Anterior cingulate cortex (tissue), 58 donors: Measurements from ENCODE around the gene SCCPDH.
"Not testable (repeated sequence)": the region's sequence is repeated elsewhere in the genome, so short reads cannot be mapped to it uniquely, and the experiment has no call there.

Source experiments
- DNase-seq, 58 donors: peaks; one replicate each; lab custom pipeline; 2025; lab: John Stamatoyannopoulos, UW

The SCCPDH gene

GRCh38 chr1:246703581-246703980 is 20.6 kb upstream of the SCCPDH start:
- DNase-seq: no peak

- no peak for DNase-seq
These were observed 18.8 kb upstream of the SCCPDH start for GRCh38 chr1:246705368-246705767.

- no peak for DNase-seq
These were observed 16.0 kb upstream of the SCCPDH start for GRCh38 chr1:246708166-246708565.

GRCh38 chr1:246709196-246709595 is 15.0 kb upstream of the SCCPDH start:
- no peak for DNase-seq

- DNase-seq: no peak
These were observed 14.4 kb upstream of the SCCPDH start for GRCh38 chr1:246709835-246710234.

- no peak for DNase-seq
These were observed 12.6 kb upstream of the SCCPDH start for GRCh38 chr1:246711548-246712003.

- not testable (repeated sequence) for DNase-seq
These were observed 11.8 kb upstream of the SCCPDH start for GRCh38 chr1:246712428-246712827.

GRCh38 chr1:246719361-246719760 is 4.8 kb upstream of the SCCPDH start:
- DNase-seq: not testable (repeated sequence)

- not testable (repeated sequence) for DNase-seq
These were observed 3.4 kb upstream of the SCCPDH start for GRCh38 chr1:246720814-246721213.

GRCh38 chr1:246722720-246723119 is 1.5 kb upstream of the SCCPDH start:
- no peak for DNase-seq

GRCh38 chr1:246724731-246725095 is 504 bp downstream of the SCCPDH start:
- peak in 18 of 58 donors; percentile 5 to 56 (median 30) for DNase-seq

GRCh38 chr1:246725191-246725590 is 982 bp downstream of the SCCPDH start:
- DNase-seq: peak in 1 of 58 donors; percentile 1

- DNase-seq: peak in 2 of 58 donors; percentile 1
These were observed 2.1 kb downstream of the SCCPDH start for GRCh38 chr1:246726255-246726679.

GRCh38 chr1:246726881-246727280 is 2.7 kb downstream of the SCCPDH start:
- DNase-seq: peak in 20 of 58 donors; percentile 2 to 77 (median 31)

GRCh38 chr1:246727594-246727993 is 3.4 kb downstream of the SCCPDH start:
- peak in 1 of 58 donors; percentile 1 for DNase-seq

- DNase-seq: no peak
These were observed 4.1 kb downstream of the SCCPDH start for GRCh38 chr1:246728311-246728710.

- not testable (repeated sequence) for DNase-seq
These were observed 4.8 kb downstream of the SCCPDH start for GRCh38 chr1:246729040-246729439.

GRCh38 chr1:246730839-246731238 is 6.6 kb downstream of the SCCPDH start:
- no peak for DNase-seq

- DNase-seq: not testable (repeated sequence)
These were observed 7.7 kb downstream of the SCCPDH start for GRCh38 chr1:246731873-246732272.

- no peak for DNase-seq
These were observed 9.5 kb downstream of the SCCPDH start for GRCh38 chr1:246733704-246734103.

- DNase-seq: no peak
These were observed 10.7 kb downstream of the SCCPDH start for GRCh38 chr1:246734866-246735265.

GRCh38 chr1:246735735-246736134 is 11.5 kb downstream of the SCCPDH start:
- DNase-seq: no peak

GRCh38 chr1:246742396-246742795 is 18.2 kb downstream of the SCCPDH start:
- DNase-seq: no peak
